ENCODE results near the gene CDIPT. TPM values are rescaled to one million over a fixed set of nuclear protein-coding genes. Genes with fewer than 3 reads are reported as not detected.

CDIPT gene
- total and polyA plus RNA-seq, 7 donors = 24.7 to 54.3 (median 34.0) TPM

DNA sequence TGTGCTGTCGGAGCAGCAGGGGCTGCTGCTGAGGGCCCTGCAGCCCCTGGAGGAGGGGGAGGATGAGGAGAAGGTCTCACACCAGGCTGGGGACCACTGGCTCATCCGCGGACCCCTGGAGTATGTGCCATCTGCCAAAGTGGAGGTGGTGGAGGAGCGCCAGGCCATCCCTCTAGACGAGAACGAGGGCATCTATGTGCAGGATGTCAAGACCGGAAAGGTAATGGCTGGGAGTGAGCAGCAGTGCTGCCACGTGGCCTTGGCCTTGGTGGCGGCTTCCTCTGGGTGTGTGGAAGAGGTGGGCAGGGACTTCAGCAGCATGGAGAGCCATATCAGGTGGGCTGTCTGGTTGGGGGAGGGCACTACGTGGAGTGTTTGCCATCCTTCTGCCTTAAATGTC is 22.8 kb downstream of the CDIPT start:
- TF ChIP-seq, protein P1, sequence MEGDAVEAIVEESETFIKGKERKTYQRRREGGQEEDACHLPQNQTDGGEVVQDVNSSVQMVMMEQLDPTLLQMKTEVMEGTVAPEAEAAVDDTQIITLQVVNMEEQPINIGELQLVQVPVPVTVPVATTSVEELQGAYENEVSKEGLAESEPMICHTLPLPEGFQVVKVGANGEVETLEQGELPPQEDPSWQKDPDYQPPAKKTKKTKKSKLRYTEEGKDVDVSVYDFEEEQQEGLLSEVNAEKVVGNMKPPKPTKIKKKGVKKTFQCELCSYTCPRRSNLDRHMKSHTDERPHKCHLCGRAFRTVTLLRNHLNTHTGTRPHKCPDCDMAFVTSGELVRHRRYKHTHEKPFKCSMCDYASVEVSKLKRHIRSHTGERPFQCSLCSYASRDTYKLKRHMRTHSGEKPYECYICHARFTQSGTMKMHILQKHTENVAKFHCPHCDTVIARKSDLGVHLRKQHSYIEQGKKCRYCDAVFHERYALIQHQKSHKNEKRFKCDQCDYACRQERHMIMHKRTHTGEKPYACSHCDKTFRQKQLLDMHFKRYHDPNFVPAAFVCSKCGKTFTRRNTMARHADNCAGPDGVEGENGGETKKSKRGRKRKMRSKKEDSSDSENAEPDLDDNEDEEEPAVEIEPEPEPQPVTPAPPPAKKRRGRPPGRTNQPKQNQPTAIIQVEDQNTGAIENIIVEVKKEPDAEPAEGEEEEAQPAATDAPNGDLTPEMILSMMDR (IDR thresholded peaks at IDR 0.05) = no peak
- Histone ChIP-seq H3K4me1 (no peaks in the 10 kb centered on the region), H3K27ac (no peak overlapping the region), H3K27me3 (ENCODE audit: insufficient read depth in 3 of 3, low read length in 2 of 3) (no peaks in the 10 kb centered on the region), H3K4me3 (no peak overlapping the region), H3K9me3 (no peaks in the 10 kb centered on the region), H3K36me3 (ENCODE audit: insufficient read depth in 1 of 2, low read depth in 1 of 2) (peaks cover 0 to 87% of the 10 kb centered on the region in 2 donors)
- intact Hi-C loops (cut with DNase I) = no loop called here
- ATAC-seq (no peak), DNase-seq (no peak)
- WGBS, 3 donors = 77 to 82% (median 81%) methylated on average over 10 of the region's 10 CpGs

- Histone ChIP-seq H3K27me3 (ENCODE audit: insufficient read depth in 3 of 3, low read length in 2 of 3) (no peaks in the 10 kb centered on the region), H3K4me3 (no peak overlapping the region), H3K27ac (no peak overlapping the region), H3K36me3 (ENCODE audit: insufficient read depth in 1 of 2, low read depth in 1 of 2) (peaks cover 0 to 88% of the 10 kb centered on the region in 2 donors), H3K4me1 (no peaks in the 10 kb centered on the region), H3K9me3 (no peaks in the 10 kb centered on the region)
- intact Hi-C loops (cut with DNase I) = no loop called here
- ATAC-seq = no peak
- 83 to 88% (median 87%) methylated on average over 6 of the region's 6 CpGs for WGBS, 3 donors
- TF ChIP-seq, protein P1 (IDR thresholded peaks at IDR 0.05) = no peak
- DNase-seq = no peak
Observed at GRCh38 chr16:29839822-29840221, 23.2 kb downstream of the CDIPT start.

GRCh38 chr16:29837841-29838240 is 25.2 kb downstream of the CDIPT start:
- ATAC-seq (no peak), DNase-seq (no peak)
- Histone ChIP-seq H3K27ac (no peak overlapping the region), H3K4me1 (no peaks in the 10 kb centered on the region), H3K4me3 (no peak overlapping the region), H3K9me3 (no peaks in the 10 kb centered on the region), H3K27me3 (ENCODE audit: insufficient read depth in 3 of 3, low read length in 2 of 3) (no peaks in the 10 kb centered on the region), H3K36me3 (ENCODE audit: insufficient read depth in 1 of 2, low read depth in 1 of 2) (peaks cover 4 to 95% of the 10 kb centered on the region in 2 donors)
- intact Hi-C loops (cut with DNase I) = no loop called here
- 94 to 97% (median 94%) methylated on average over 5 of the region's 5 CpGs for WGBS, 3 donors
- TF ChIP-seq, protein P1 (IDR thresholded peaks at IDR 0.05) = no peak

DNA sequence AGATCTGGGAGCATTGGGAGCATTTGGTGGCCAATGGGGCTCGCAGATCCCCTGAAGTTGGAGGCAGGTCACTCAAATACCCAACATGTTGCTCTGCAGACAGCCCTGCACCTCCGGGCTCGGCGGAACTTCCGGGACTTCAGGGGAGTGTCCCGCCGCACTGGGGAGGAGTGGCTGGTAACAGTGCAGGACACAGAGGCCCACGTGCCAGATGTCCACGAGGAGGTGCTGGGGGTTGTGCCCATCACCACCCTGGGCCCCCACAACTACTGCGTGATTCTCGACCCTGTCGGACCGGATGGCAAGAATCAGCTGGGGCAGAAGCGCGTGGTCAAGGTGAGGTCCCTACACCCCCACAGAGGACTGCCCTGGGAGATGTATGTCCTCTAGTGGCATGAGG is 26.4 kb downstream of the CDIPT start:
- H3K9me3 ChIP-seq = no peaks in the 10 kb centered on the region
- DNase-seq (no peak), ATAC-seq (no peak)
- no peaks in the 10 kb centered on the region for H3K27me3 ChIP-seq (ENCODE audit: insufficient read depth in 3 of 3, low read length in 2 of 3)
- WGBS, 3 donors = 77 to 83% (median 79%) methylated on average over 15 of the region's 15 CpGs
- TF ChIP-seq, protein P1 (IDR thresholded peaks at IDR 0.05) = no peak
- no peak overlapping the region for H3K27ac ChIP-seq
- intact Hi-C loops (cut with DNase I) = no loop called here
- no peak overlapping the region for H3K4me3 ChIP-seq
- peaks cover 4 to 94% of the 10 kb centered on the region in 2 donors for H3K36me3 ChIP-seq (ENCODE audit: insufficient read depth in 1 of 2, low read depth in 1 of 2)
- H3K4me1 ChIP-seq = no peaks in the 10 kb centered on the region

- TF ChIP-seq, protein P1 (IDR thresholded peaks at IDR 0.05) = no peak
- no peak overlapping the region for H3K4me3 ChIP-seq
- ATAC-seq (no peak), DNase-seq (no peak)
- H3K4me1 ChIP-seq = no peaks in the 10 kb centered on the region
- H3K27me3 ChIP-seq (ENCODE audit: insufficient read depth in 3 of 3, low read length in 2 of 3) = no peaks in the 10 kb centered on the region
- no peaks in the 10 kb centered on the region for H3K9me3 ChIP-seq
- intact Hi-C loops (cut with DNase I) = no loop called here
- H3K36me3 ChIP-seq (ENCODE audit: insufficient read depth in 1 of 2, low read depth in 1 of 2) = peaks cover 4 to 94% of the 10 kb centered on the region in 2 donors
- H3K27ac ChIP-seq = no peak overlapping the region
- 83 to 89% (median 86%) methylated on average over 7 of the region's 7 CpGs for WGBS, 3 donors
Observed at GRCh38 chr16:29835926-29836325, 27.1 kb downstream of the CDIPT start.

All from psoas muscle (tissue), 8 donors.